NCI-H69 (cell line): ENCODE results near the gene NEU3.

Source experiments
- DNase-seq: peaks from one replicate; lab custom pipeline; 2025; lab: John Stamatoyannopoulos, UW

Gene NEU3

GRCh38 chr11:75063741-75064314 is 75.1 kb downstream of the NEU3 start:
- DNase-seq = no peak

- no peak for DNase-seq
These were observed 77.3 kb downstream of the NEU3 start for GRCh38 chr11:75066061-75066460.
